Nephron (organoid): ENCODE measurements around the gene LILRB3.
"Not testable (repeated sequence)": the region's sequence is repeated elsewhere in the genome, so short reads cannot be mapped to it uniquely, and the experiment has no call there.

Experiments used
- H3K27ac Mint-ChIP-seq, 3 experiments: 2 replicates each; pipeline ENCODE4 v1.8.0; 2020; ENCODE audit warnings: mixed read lengths in 3 of 3, mild to moderate bottlenecking in 2 of 3, moderate library complexity in 1 of 3
- H3K27me3 Mint-ChIP-seq: 2 replicates; pipeline ENCODE4 v1.8.0; 2021; ENCODE audit warnings: low read depth, mild to moderate bottlenecking, moderate library complexity, mixed read lengths
- H3K36me3 Mint-ChIP-seq: 2 replicates; pipeline ENCODE4 v1.8.0; 2020; ENCODE audit warnings: low read depth, mixed read lengths
- H3K4me1 Mint-ChIP-seq: 2 replicates; pipeline ENCODE4 v1.8.0; 2020; ENCODE audit warnings: mixed read lengths
- H3K4me3 Mint-ChIP-seq, 3 experiments: 2 replicates each; pipeline ENCODE4 v1.8.0; 2020; ENCODE audit warnings: mild to moderate bottlenecking in 3 of 3, mixed read lengths in 3 of 3, moderate library complexity in 2 of 3
- H3K9me3 Mint-ChIP-seq: 2 replicates; pipeline ENCODE4 v1.8.0; 2020; ENCODE audit warnings: mixed read lengths
- TF ChIP-seq, protein P1 (sequence below), 3 experiments: fragments of 200-600 bp; sonication (generic); IDR thresholded peaks; one replicate each; pipeline ENCODE4 v1.5.0; 2021; ENCODE audit warnings: antibody characterized with exemption in 3 of 3; ENCODE audit not compliant: unreplicated experiment in 3 of 3

Gene LILRB3

DNA sequence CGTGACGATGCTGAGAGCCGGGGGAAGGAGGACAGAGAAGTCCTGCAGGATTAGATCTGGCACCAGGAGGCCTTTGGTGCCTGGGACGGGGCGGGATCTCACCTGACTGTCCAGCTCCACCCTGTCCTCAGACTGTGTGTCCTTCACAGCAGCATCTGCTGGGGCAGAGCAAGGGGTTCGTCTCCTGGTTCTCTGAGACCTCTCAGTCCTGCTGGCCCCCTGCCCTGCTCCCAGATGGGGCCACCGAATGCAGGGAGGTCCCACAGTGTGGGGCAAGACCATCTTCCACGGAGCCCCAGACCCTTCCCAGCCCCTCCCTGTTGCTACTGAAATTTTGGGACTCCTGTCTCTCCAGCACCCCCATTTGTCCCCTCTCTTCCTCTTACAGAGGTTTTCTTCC lies 4.5 kb downstream of the LILRB3 start:
- Mint-ChIP-seq H3K4me3 (no peak overlapping the region), H3K27ac (peak overlapping the region in 1 of 3 experiments; percentile 65), H3K36me3 (peaks cover 9% of the 10 kb centered on the region), H3K27me3 (peaks cover 8% of the 10 kb centered on the region), H3K4me1 (peaks cover 6% of the 10 kb centered on the region), H3K9me3 (no peaks in the 10 kb centered on the region)
- TF ChIP-seq, protein P1, sequence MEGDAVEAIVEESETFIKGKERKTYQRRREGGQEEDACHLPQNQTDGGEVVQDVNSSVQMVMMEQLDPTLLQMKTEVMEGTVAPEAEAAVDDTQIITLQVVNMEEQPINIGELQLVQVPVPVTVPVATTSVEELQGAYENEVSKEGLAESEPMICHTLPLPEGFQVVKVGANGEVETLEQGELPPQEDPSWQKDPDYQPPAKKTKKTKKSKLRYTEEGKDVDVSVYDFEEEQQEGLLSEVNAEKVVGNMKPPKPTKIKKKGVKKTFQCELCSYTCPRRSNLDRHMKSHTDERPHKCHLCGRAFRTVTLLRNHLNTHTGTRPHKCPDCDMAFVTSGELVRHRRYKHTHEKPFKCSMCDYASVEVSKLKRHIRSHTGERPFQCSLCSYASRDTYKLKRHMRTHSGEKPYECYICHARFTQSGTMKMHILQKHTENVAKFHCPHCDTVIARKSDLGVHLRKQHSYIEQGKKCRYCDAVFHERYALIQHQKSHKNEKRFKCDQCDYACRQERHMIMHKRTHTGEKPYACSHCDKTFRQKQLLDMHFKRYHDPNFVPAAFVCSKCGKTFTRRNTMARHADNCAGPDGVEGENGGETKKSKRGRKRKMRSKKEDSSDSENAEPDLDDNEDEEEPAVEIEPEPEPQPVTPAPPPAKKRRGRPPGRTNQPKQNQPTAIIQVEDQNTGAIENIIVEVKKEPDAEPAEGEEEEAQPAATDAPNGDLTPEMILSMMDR (IDR thresholded peaks at IDR 0.05; ENCODE audit: unreplicated experiment in 3 of 3), result no peak

DNA sequence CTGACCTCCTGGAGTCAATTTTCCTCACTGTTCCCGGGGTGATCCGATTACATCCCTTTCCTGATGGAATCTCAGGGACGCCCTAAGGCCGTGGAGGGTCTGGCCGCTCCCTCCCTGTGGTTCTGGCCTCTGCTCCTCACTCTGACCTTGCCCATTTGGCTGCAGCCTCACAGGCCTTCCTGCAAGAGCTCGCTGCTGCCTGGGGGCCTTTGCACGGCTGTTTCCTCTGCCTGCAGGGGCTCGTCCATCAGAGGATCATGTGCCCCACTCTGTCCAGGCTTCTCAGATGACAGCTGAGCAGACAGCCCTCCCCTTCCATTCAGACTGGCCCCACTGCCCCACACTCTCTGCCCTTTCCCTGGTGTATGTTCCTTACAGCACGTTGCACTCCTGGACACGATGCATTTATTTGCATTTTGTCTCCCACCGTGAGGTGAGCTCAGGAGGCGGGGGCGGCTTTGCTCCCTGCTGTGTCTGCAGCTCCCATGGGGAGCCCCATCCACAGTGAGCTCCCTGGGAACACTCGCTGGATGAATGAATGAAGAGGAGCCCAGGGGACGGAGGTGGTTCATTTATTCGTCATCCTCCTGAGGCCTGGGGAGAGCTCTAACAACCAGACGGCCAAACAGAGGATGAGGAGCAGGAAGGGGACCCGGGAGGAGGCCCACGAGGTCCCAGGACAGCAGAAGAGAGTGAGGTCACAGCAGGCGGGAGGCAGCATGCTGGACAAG lies 5.1 kb downstream of the LILRB3 start:
- Mint-ChIP-seq H3K36me3 (peaks cover 14% of the 10 kb centered on the region), H3K27ac (peak overlapping the region in 1 of 3 experiments; percentile 65)
- not testable (repeated sequence) for H3K27me3 Mint-ChIP-seq, H3K4me1 Mint-ChIP-seq, H3K4me3 Mint-ChIP-seq, H3K9me3 Mint-ChIP-seq

DNA sequence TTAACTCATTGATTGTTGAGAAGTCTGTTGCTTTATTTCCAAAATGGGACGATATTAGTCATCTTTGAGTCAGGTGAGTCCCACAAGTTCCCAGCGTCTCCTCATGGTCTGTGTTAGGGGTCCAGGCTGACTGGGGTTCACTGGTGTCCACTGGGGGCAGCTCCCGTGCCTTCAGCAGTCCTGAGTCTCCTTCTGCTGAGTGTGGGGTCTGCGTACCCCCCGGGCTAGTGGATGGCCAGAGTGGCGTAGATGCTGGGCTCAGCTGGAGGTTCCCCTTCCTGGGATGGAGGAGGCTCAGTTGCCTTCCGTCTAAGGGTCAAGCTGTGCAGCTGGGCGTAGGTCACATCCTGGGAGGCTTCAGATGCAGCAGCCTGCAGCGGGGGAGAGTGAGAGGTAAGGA lies 5.9 kb downstream of the LILRB3 start:
- H3K4me3 Mint-ChIP-seq, result no peak overlapping the region
- no peaks in the 10 kb centered on the region for H3K9me3 Mint-ChIP-seq
- peaks cover 4% of the 10 kb centered on the region for H3K4me1 Mint-ChIP-seq
- peaks cover 16% of the 10 kb centered on the region for H3K36me3 Mint-ChIP-seq
- H3K27ac Mint-ChIP-seq, result no peak overlapping the region
- H3K27me3 Mint-ChIP-seq, result peaks cover 8% of the 10 kb centered on the region
- TF ChIP-seq, protein P1 (IDR thresholded peaks at IDR 0.05; ENCODE audit: unreplicated experiment in 3 of 3), result no peak

DNA sequence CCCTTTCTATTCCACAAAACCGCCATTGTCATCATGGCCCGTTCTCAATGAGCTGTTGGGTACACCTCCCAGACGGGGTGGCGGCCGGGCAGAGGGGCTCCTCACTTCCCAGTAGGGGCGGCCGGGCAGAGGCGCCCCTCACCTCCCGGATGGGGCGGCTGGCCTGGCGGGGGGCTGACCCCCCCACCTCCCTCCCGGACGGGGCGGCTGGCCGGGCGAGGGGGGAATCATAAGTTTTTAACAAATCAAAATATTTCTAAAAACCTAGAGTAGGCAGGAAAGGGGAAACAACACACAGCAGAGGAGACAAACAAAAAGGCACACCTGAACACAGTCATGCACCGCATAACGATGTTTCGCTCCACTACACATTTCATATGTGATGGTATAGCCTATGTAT lies 8.1 kb downstream of the LILRB3 start:
- H3K4me3 Mint-ChIP-seq, H3K27me3 Mint-ChIP-seq, H3K9me3 Mint-ChIP-seq, H3K27ac Mint-ChIP-seq: not testable (repeated sequence)
- H3K36me3 Mint-ChIP-seq, result peaks cover 26% of the 10 kb centered on the region
- H3K4me1 Mint-ChIP-seq, result peaks cover 17% of the 10 kb centered on the region

DNA sequence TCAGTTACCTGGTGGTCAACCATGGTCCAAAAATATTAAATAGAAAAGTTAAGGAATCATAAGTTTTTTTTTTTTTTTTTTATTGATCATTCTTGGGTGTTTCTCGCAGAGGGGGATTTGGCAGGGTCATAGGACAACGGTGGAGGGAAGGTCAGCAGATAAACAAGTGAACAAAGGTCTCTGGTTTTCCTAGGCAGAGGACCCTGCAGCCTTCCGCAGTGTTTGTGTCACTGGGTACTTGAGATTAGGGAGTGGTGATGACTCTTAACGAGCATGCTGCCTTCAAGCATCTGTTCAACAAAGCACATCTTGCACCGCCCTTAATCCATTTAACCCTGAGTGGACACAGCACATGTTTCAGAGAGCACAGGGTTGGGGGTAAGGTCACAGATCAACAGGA lies 8.6 kb downstream of the LILRB3 start:
- H3K27me3 Mint-ChIP-seq, H3K4me3 Mint-ChIP-seq, H3K9me3 Mint-ChIP-seq, H3K27ac Mint-ChIP-seq: not testable (repeated sequence)
- peaks cover 27% of the 10 kb centered on the region for H3K36me3 Mint-ChIP-seq
- peaks cover 19% of the 10 kb centered on the region for H3K4me1 Mint-ChIP-seq

DNA sequence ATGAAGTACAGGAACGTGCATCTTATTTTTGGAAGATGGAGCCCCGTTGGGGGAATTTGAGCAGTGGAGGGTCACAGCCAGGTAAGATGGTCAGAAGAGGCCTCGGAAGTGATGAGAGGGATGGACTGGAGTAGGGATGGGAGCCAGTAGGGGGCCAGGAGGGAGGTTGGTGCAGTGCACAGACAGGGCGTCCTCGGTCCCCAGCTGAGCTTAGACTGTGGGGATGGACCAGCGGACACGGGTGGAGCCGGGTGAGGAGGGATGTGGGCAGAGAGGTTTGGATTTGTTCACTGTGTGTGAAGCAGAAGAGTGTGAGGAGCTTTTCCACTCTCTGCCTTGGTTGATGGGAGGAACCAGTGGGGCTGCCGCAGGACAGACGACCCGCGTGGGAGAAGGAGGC lies 11.6 kb downstream of the LILRB3 start:
- Mint-ChIP-seq H3K4me3 (peak overlapping the region in 1 of 3 experiments; percentile 7), H3K36me3 (peaks cover 45% of the 10 kb centered on the region), H3K9me3 (no peaks in the 10 kb centered on the region), H3K27ac (peak overlapping the region; percentile 33 to 90 (median 80)), H3K27me3 (no peaks in the 10 kb centered on the region), H3K4me1 (peaks cover 30% of the 10 kb centered on the region)
- TF ChIP-seq, protein P1 (IDR thresholded peaks at IDR 0.05; ENCODE audit: unreplicated experiment in 3 of 3), result no peak

DNA sequence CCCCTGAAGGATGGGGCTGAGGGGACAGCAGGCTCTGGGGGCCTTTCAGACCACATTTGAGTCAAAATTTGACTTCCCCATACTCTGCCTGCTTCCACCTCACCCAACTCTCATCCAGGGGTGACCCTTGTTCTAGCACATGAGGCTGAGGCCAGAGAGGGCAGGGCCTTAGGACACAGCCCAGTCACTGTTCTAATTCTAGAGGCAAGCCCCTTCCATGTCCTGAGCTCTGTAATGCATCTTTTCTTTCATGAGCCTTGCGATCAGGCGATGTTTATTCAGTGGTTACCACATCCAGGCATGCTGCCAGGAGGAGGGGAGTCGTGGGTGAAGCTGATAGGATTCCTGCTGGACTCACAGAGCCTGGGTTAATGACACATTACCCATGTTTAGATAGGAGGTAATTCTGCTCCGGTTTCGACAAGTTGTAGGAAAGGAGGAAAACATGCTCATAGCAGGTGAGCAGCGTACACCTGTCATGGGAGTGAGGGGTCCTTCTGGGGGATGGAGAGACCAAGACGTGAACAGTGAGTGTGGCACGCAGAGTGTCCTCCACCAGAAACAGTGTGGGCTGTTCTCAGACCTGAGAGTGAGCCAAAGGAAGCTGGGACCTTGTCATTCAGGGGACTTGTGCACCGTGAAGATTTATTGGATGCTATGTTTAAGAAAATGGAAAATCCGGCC lies 12.9 kb downstream of the LILRB3 start:
- Mint-ChIP-seq H3K4me1 (peaks cover 41% of the 10 kb centered on the region), H3K36me3 (peaks cover 58% of the 10 kb centered on the region), H3K9me3 (no peaks in the 10 kb centered on the region), H3K4me3 (peak overlapping the region; percentile 5 to 69 (median 36)), H3K27me3 (no peaks in the 10 kb centered on the region), H3K27ac (peak overlapping the region; percentile 73 to 93 (median 84))
- TF ChIP-seq, protein P1 (IDR thresholded peaks at IDR 0.05; ENCODE audit: unreplicated experiment in 3 of 3), result no peak
